Neuronal stem cell (in vitro differentiated cells): ENCODE results near the gene ARSD.

Experiments used
- DNase-seq: peaks from one replicate; pipeline ENCODE4 v3.0.0-alpha.2; 2013; ENCODE audit warnings: low spot score
- H2AFZ ChIP-seq: one replicate; pipeline ENCODE4 v1.6.1; 2013; ENCODE audit warnings: mild to moderate bottlenecking, low read length, inconsistent platforms
- H2AK5ac ChIP-seq: 2 replicates; pipeline ENCODE4 v1.6.1; 2013; ENCODE audit warnings: low read depth, mild to moderate bottlenecking, inconsistent platforms, low read length, moderate library complexity, mixed read lengths
- H2BK120ac ChIP-seq: 2 replicates; pipeline ENCODE4 v1.6.1; 2013; ENCODE audit warnings: low read depth, mild to moderate bottlenecking, inconsistent platforms, low read length, moderate library complexity, mixed read lengths
- H2BK12ac ChIP-seq: one replicate; pipeline ENCODE4 v1.6.1; 2013; ENCODE audit warnings: low read length, inconsistent platforms
- H2BK15ac ChIP-seq: 2 replicates; pipeline ENCODE4 v1.6.1; 2013; ENCODE audit warnings: mild to moderate bottlenecking, low read length, inconsistent platforms, mixed read lengths
- H2BK5ac ChIP-seq: one replicate; pipeline ENCODE4 v1.6.1; 2013; ENCODE audit warnings: inconsistent platforms, mild to moderate bottlenecking, low read length, moderate library complexity
- H3K14ac ChIP-seq: one replicate; pipeline ENCODE4 v1.6.1; 2013; ENCODE audit warnings: low read length, inconsistent platforms
- H3K18ac ChIP-seq: 2 replicates; pipeline ENCODE4 v1.6.1; 2013; ENCODE audit warnings: low read length, inconsistent platforms
- H3K23ac ChIP-seq: 2 replicates; pipeline ENCODE4 v1.6.1; 2013; ENCODE audit warnings: low read depth, mild to moderate bottlenecking, mixed read lengths, low read length, inconsistent platforms; ENCODE audit not compliant: poor library complexity
- H3K27ac ChIP-seq: replicated peaks from 3 replicates; pipeline ENCODE4 v1.5.1; 2013; ENCODE audit warnings: low read length, inconsistent platforms
- H3K27me3 ChIP-seq, 3 experiments: 2 replicates each; pipeline ENCODE4 v1.6.1; 2013; ENCODE audit warnings: low read length in 3 of 3, mild to moderate bottlenecking in 2 of 3, inconsistent platforms in 1 of 3, low read depth in 1 of 3, mixed read lengths in 1 of 3, moderate library complexity in 1 of 3; ENCODE audit not compliant: control insufficient read depth in 3 of 3, insufficient read depth in 3 of 3
- H3K36me3 ChIP-seq, 2 donors: replicated peaks in 1 of 2; 2 replicates each; pipeline ENCODE4 v1.6.1; 2013; ENCODE audit warnings: low read length in 2 of 2; ENCODE audit not compliant: control insufficient read depth in 2 of 2, insufficient read depth in 2 of 2
- H3K4ac ChIP-seq: 2 replicates; pipeline ENCODE4 v1.6.1; 2013; ENCODE audit warnings: inconsistent platforms, mild to moderate bottlenecking, low read length, moderate library complexity
- H3K4me1 ChIP-seq, 2 donors: 1 replicate in 1 of 2; 2 replicates in 1 of 2; pipeline ENCODE4 v1.6.1; 2013; ENCODE audit warnings: low read length in 2 of 2, low read depth in 1 of 2; ENCODE audit not compliant: control insufficient read depth in 2 of 2, insufficient read depth in 1 of 2
- H3K4me2 ChIP-seq: one replicate; pipeline ENCODE4 v1.6.1; 2013; ENCODE audit warnings: mild to moderate bottlenecking, low read length, inconsistent platforms; ENCODE audit not compliant: insufficient read depth, poor library complexity, severe bottlenecking
- H3K4me3 ChIP-seq, 2 donors: 2 replicates each; pipeline ENCODE4 v1.5.1; 2013; ENCODE audit warnings: low read length in 2 of 2, mild to moderate bottlenecking in 2 of 2, inconsistent platforms in 1 of 2, moderate library complexity in 1 of 2
- H3K79me1 ChIP-seq: one replicate; pipeline ENCODE4 v1.6.1; 2013; ENCODE audit warnings: low read depth, mild to moderate bottlenecking, inconsistent platforms, low read length, moderate library complexity
- H3K9ac ChIP-seq: one replicate; pipeline ENCODE4 v1.6.1; 2013; ENCODE audit warnings: mild to moderate bottlenecking, low read depth, low read length, inconsistent platforms; ENCODE audit not compliant: poor library complexity
- H3K9me3 ChIP-seq, 2 donors: replicated peaks in 1 of 2; 2 replicates each; pipeline versions ENCODE3 to v1.6.1; 2013; ENCODE audit warnings: low read length in 2 of 2, mild to moderate bottlenecking in 2 of 2, inconsistent platforms in 1 of 2, low read depth in 1 of 2, mixed read lengths in 1 of 2, moderate library complexity in 1 of 2; ENCODE audit not compliant: control insufficient read depth in 2 of 2, insufficient read depth in 1 of 2
- H4K8ac ChIP-seq: one replicate; pipeline ENCODE4 v1.6.1; 2013; ENCODE audit warnings: low read depth, mild to moderate bottlenecking, inconsistent platforms, low read length, moderate library complexity
- H4K91ac ChIP-seq: one replicate; pipeline ENCODE4 v1.6.1; 2013; ENCODE audit warnings: low read length, low read depth, mild to moderate bottlenecking, inconsistent platforms; ENCODE audit not compliant: poor library complexity
- WGBS, 2 donors: extraction: QIAGEN DNeasy Blood & Tissue Kit; methylation state at CpG; one replicate each; pipeline ENCODE4 v1.1.7; 2013; ENCODE audit warnings: missing lambda C conversion rate in 2 of 2, mixed read lengths in 1 of 2; ENCODE audit not compliant: insufficient read length in 2 of 2, insufficient replicate concordance in 1 of 2; ENCODE audit errors: extremely low coverage in 2 of 2; 5-methylcytosine and 5-hydroxymethylcytosine counted together

ARSD gene

DNA sequence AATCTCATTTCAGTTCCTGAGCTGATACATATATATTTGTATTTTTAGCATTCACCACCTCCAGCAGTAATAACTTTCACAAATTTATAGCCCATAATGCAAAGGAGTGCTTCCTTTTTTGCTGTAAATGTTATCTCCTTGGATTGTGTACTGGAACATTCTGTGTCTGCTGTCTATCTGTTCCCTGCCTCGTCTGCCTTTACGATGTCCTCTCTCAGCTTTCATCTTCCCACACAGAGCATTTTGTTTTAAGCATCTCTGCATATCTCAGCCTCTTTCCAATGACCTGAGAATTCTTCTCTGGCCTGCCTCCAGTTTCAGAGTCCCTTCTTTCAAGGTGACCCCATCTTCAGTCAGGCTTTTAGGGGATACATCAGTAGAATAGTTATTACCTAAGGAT lies 57.3 kb downstream of the ARSD start:
- H3K4me2 ChIP-seq, result no peak overlapping the region
- no peak overlapping the region for H2BK5ac ChIP-seq
- no peak overlapping the region for H2AFZ ChIP-seq
- no peak overlapping the region for H3K9ac ChIP-seq
- no CpG with 5 or more reads among the region's 2 CpGs for WGBS, 2 donors
- peaks cover 0 to 24% of the 10 kb centered on the region in 2 donors for H3K9me3 ChIP-seq
- no peaks in the 10 kb centered on the region for H3K79me1 ChIP-seq
- peaks cover 3 to 56% of the 10 kb centered on the region in 2 donors for H3K36me3 ChIP-seq
- no peak overlapping the region for H3K4ac ChIP-seq
- no peak overlapping the region for H3K18ac ChIP-seq
- no peak overlapping the region for H2AK5ac ChIP-seq
- no peak overlapping the region for H3K23ac ChIP-seq
- H2BK15ac ChIP-seq, result no peak overlapping the region
- DNase-seq, result no peak
- H4K91ac ChIP-seq, result no peak overlapping the region
- no peak overlapping the region for H2BK12ac ChIP-seq
- H2BK120ac ChIP-seq, result no peak overlapping the region
- no peaks in the 10 kb centered on the region for H3K4me1 ChIP-seq
- H4K8ac ChIP-seq, result no peak overlapping the region
- H3K27ac ChIP-seq, result no peak overlapping the region
- H3K27me3 ChIP-seq, result no peaks in the 10 kb centered on the region
- no peak overlapping the region for H3K14ac ChIP-seq
- no peak overlapping the region for H3K4me3 ChIP-seq

DNA sequence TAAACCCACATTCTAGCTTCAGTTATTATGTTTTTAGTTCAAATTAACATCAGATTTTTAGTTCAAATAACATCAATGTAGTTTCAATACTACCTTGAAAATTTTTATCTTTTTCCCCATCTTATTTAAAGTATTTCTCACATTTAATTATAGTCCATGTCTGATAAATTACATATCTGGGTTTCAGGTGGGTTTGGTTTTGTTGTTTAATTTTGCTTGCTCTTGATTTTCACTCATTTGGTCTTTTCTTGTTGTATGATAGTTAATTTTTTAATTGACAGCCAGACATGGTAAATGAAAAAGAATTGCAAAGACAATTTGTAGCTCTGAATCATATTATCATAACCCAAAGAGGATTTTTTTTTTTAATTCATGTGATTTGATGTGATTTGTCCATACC lies 58.5 kb downstream of the ARSD start:
- no peak overlapping the region for H3K4ac ChIP-seq
- no peak overlapping the region for H4K91ac ChIP-seq
- no peak overlapping the region for H2AK5ac ChIP-seq
- no peak overlapping the region for H2BK12ac ChIP-seq
- H3K18ac ChIP-seq, result no peak overlapping the region
- no peak overlapping the region for H3K9ac ChIP-seq
- H3K23ac ChIP-seq, result no peak overlapping the region
- no peak overlapping the region for H2BK15ac ChIP-seq
- H3K79me1 ChIP-seq, result no peaks in the 10 kb centered on the region
- no peak overlapping the region for H3K27ac ChIP-seq
- peaks cover 0 to 25% of the 10 kb centered on the region in 2 donors for H3K9me3 ChIP-seq
- H3K36me3 ChIP-seq, result peaks cover 3 to 60% of the 10 kb centered on the region in 2 donors
- no peak overlapping the region for H3K4me3 ChIP-seq
- no peaks in the 10 kb centered on the region for H3K4me1 ChIP-seq
- H3K27me3 ChIP-seq, result no peaks in the 10 kb centered on the region
- H3K4me2 ChIP-seq, result no peak overlapping the region
- no peak overlapping the region for H4K8ac ChIP-seq
- no peak overlapping the region for H2BK5ac ChIP-seq
- H2BK120ac ChIP-seq, result no peak overlapping the region
- no peak overlapping the region for H3K14ac ChIP-seq
- no peak for DNase-seq
- H2AFZ ChIP-seq, result no peak overlapping the region

DNA sequence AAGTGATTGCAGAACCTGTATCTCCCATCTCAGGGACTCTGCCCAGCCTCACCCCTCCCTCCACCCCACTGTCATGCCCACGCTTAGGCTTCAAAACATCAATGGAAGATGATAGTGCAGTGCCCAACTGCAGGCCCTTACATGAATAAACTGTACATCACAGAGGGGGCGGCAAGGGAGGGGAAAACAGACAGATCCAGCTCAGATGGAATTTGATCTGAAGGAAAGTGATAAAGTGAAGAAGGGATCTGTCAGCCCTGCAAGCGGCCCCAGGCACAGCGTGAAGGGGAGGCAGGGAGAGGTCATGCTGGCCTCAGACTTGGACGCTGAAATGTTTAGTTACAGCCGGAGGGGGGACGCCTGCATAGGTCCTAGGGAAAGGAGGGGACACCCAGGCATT lies 61.9 kb downstream of the ARSD start:
- Histone ChIP-seq H2BK12ac (no peak overlapping the region), H2BK120ac (no peak overlapping the region)

DNA sequence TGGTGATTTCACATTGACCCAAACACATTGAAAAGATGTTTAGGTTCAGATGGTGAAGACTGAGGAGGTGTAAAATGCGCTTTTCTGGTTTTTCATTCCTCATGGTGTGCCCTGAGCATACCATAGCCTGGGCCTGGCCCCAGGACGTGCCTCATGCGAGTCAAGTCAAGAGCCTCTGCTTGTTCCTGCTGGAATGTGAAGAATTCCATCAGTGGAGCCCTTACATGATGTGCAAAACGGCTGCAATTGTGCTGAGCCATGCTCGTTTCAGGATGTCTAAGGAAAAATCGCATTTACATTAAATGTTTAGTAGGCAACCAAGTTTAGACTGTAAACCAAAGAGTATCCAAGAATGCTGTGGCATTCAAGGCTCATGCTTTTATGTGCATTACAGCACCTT lies 65.5 kb downstream of the ARSD start:
- H2BK15ac ChIP-seq, result no peak overlapping the region
- no peaks in the 10 kb centered on the region for H3K79me1 ChIP-seq
- no peak overlapping the region for H3K4me2 ChIP-seq
- no CpG with 5 or more reads among the region's 6 CpGs for WGBS, 2 donors
- H3K4me1 ChIP-seq, result no peaks in the 10 kb centered on the region
- no peak overlapping the region for H2AFZ ChIP-seq
- no peak overlapping the region for H2AK5ac ChIP-seq
- no peak overlapping the region for H4K91ac ChIP-seq
- H3K4me3 ChIP-seq, result no peak overlapping the region
- H3K23ac ChIP-seq, result no peak overlapping the region
- no peak overlapping the region for H2BK5ac ChIP-seq
- H4K8ac ChIP-seq, result no peak overlapping the region
- peaks cover 2 to 89% of the 10 kb centered on the region in 2 donors for H3K36me3 ChIP-seq
- H3K9me3 ChIP-seq, result peaks cover 0 to 9% of the 10 kb centered on the region in 2 donors
- H3K27me3 ChIP-seq, result no peaks in the 10 kb centered on the region
- no peak overlapping the region for H3K14ac ChIP-seq
- no peak overlapping the region for H3K27ac ChIP-seq
- DNase-seq, result no peak
- H3K9ac ChIP-seq, result no peak overlapping the region
- no peak overlapping the region for H3K18ac ChIP-seq
- no peak overlapping the region for H3K4ac ChIP-seq
- H2BK120ac ChIP-seq, result no peak overlapping the region
- H2BK12ac ChIP-seq, result no peak overlapping the region

More for the DNA sequence above, 61.9 kb downstream of the ARSD start:
- H3K27ac ChIP-seq, result no peak overlapping the region
- H3K4ac ChIP-seq, result no peak overlapping the region
- no peak overlapping the region for H2BK15ac ChIP-seq
- H3K18ac ChIP-seq, result no peak overlapping the region
- H3K4me2 ChIP-seq, result no peak overlapping the region
- H4K8ac ChIP-seq, result no peak overlapping the region
- no peak overlapping the region for H3K23ac ChIP-seq
- no peak for DNase-seq
- no peak overlapping the region for H3K4me3 ChIP-seq
- H4K91ac ChIP-seq, result no peak overlapping the region
- H3K9me3 ChIP-seq, result peaks cover 0 to 19% of the 10 kb centered on the region in 2 donors
- no peaks in the 10 kb centered on the region for H3K4me1 ChIP-seq
- H2BK5ac ChIP-seq, result no peak overlapping the region
- H3K36me3 ChIP-seq, result peaks cover 2 to 80% of the 10 kb centered on the region in 2 donors
- no peaks in the 10 kb centered on the region for H3K27me3 ChIP-seq
- no peak overlapping the region for H3K9ac ChIP-seq
- no CpG with 5 or more reads among the region's 7 CpGs for whole genome bisulfite sequencing, 2 donors
- H3K14ac ChIP-seq, result no peak overlapping the region
- no peak overlapping the region for H2AK5ac ChIP-seq
- H2AFZ ChIP-seq, result no peak overlapping the region
- H3K79me1 ChIP-seq, result no peaks in the 10 kb centered on the region
